GM23248 (cell line): ENCODE results near the gene TEX264.

Experiments
- EZH2 ChIP-seq: fragments of 200-600 bp; sonication (generic); IDR thresholded peaks from 2 replicates; pipeline ENCODE4 v1.6.1; 2018; ENCODE audit warnings: antibody characterized with exemption, mild to moderate bottlenecking; ENCODE audit not compliant: insufficient read depth, poor library complexity, severe bottlenecking
- EZH2phosphoT487 ChIP-seq: fragments of 200-600 bp; sonication (generic); IDR thresholded peaks from 2 replicates; pipeline ENCODE4 v1.6.1; 2018; ENCODE audit warnings: antibody characterized with exemption, moderate library complexity, mild to moderate bottlenecking, low read depth; ENCODE audit not compliant: insufficient read depth

GRCh38 chr3:51659942-51660341 lies 11.1 kb upstream of the TEX264 start:
- TF ChIP-seq EZH2: no peak
- TF ChIP-seq EZH2phosphoT487: no peak
